SU-DHL-6 (cell line): ENCODE results near the gene ZC3H7B.

Experiments used
- EZH2phosphoT487 ChIP-seq: fragments of 200-600 bp; sonication (generic), shearing (Covaris generic); conservative IDR thresholded peaks from 2 replicates; pipeline ENCODE4 v1.6.1; 2018; ENCODE audit warnings: mild to moderate bottlenecking, antibody characterized with exemption, low read length, moderate library complexity, mixed read lengths
- TF ChIP-seq, protein P1 (sequence below): fragments of 200-600 bp; sonication (generic); IDR thresholded peaks from one replicate; pipeline ENCODE4 v1.5.1; 2017; ENCODE audit warnings: antibody characterized with exemption, mild to moderate bottlenecking, low read length, moderate library complexity; ENCODE audit not compliant: insufficient read depth, poor library complexity, severe bottlenecking

DNA sequence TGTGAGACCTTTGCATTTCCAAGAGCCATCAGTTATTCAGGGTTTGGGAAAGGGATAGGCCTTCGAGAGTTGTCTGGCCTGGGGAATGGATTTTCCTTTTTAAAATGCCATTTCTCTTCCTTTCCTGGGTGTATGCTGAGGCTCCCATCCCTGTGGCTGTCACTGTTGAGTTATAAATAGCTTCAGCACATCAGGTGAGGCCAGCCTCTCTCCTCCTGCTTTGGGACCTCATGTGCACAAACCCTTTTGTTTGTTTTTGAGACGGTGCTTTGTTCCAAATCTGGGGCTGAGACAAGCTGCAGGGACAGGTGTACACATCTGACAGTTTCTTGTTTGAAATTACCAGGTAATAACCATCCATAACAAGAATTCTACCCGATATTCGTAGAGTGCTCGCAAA is 81.8 kb downstream of the ZC3H7B start:
- TF ChIP-seq, protein P1, sequence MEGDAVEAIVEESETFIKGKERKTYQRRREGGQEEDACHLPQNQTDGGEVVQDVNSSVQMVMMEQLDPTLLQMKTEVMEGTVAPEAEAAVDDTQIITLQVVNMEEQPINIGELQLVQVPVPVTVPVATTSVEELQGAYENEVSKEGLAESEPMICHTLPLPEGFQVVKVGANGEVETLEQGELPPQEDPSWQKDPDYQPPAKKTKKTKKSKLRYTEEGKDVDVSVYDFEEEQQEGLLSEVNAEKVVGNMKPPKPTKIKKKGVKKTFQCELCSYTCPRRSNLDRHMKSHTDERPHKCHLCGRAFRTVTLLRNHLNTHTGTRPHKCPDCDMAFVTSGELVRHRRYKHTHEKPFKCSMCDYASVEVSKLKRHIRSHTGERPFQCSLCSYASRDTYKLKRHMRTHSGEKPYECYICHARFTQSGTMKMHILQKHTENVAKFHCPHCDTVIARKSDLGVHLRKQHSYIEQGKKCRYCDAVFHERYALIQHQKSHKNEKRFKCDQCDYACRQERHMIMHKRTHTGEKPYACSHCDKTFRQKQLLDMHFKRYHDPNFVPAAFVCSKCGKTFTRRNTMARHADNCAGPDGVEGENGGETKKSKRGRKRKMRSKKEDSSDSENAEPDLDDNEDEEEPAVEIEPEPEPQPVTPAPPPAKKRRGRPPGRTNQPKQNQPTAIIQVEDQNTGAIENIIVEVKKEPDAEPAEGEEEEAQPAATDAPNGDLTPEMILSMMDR: no peak
- TF ChIP-seq EZH2phosphoT487: no peak
